Activated CD4-positive, alpha-beta memory T cell treated with anti-CD3 and anti-CD28 coated beads, Interleukin-2, amount 10 ng/mL, durations not matched to agents 7 days and 5 days (primary cell): ENCODE results near the gene COX14. TPM values are rescaled to one million over a fixed set of nuclear protein-coding genes. Genes with fewer than 3 reads are reported as not detected.

ENCODE experiments used
- CTCF ChIA-PET: fragments of 350-600 bp; sonication (Branson Sonifier 250); formaldehyde crosslinking; loops from one replicate; lab custom pipeline; 2021; ENCODE audit warnings: antibody characterized with exemption, inconsistent platforms; lab: Charles Lee
- POLR2A ChIA-PET: fragments of 350-600 bp; sonication (Branson Sonifier 250); formaldehyde crosslinking; loops from one replicate; lab custom pipeline; 2021; ENCODE audit warnings: antibody characterized with exemption; lab: Charles Lee
- DNase-seq: peaks from one replicate; pipeline ENCODE4 v3.0.0-alpha.2; 2020
- H3K27ac Mint-ChIP-seq: one replicate; pipeline ENCODE4 v1.8.0; 2021; ENCODE audit warnings: mild to moderate bottlenecking, mixed read lengths
- H3K27me3 Mint-ChIP-seq: one replicate; pipeline ENCODE4 v1.8.0; 2021; ENCODE audit warnings: mixed read lengths
- H3K36me3 Mint-ChIP-seq: one replicate; pipeline ENCODE4 v1.8.0; 2021; ENCODE audit warnings: low read depth, mixed read lengths
- H3K4me1 Mint-ChIP-seq: one replicate; pipeline ENCODE4 v1.8.0; 2021; ENCODE audit warnings: mixed read lengths
- H3K4me3 Mint-ChIP-seq: one replicate; pipeline ENCODE4 v1.8.0; 2021; ENCODE audit warnings: mild to moderate bottlenecking, mixed read lengths
- H3K9me3 Mint-ChIP-seq: one replicate; pipeline ENCODE4 v1.8.0; 2021; ENCODE audit warnings: mixed read lengths
- total RNA-seq, 2 experiments: library from RNA; stranded (reverse); gene quantifications; one replicate each; pipeline ENCODE4 v1.2.3, GENCODE V29; 2021

COX14 gene
- total RNA-seq, 2 experiments from 2014 or later: 53.5 to 55.3 TPM

DNA sequence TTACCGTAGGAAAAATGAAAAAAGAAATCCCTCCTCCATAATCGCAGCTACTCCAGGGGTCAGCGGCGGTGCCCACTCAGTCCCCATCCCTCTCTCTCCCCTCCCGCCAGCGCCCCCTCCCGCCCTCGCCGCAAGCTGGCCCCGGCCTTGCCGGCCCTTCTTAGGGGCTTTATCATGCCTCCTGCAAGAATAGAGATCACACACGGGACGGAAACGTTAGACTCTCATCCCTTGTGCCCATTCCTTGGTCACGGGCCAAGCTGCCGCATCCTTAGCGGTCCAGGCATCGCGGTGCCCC lies 692 bp upstream of the COX14 start:
- H3K36me3 Mint-ChIP-seq: peaks cover 21% of the 10 kb centered on the region
- peaks cover 39% of the 10 kb centered on the region for H3K4me1 Mint-ChIP-seq
- H3K9me3 Mint-ChIP-seq: no peaks in the 10 kb centered on the region
- POLR2A ChIA-PET: interaction anchor here (0.9 to 5.4 kb wide), 29 partner anchors 8 to 653 kb away, joined by 3 to 60 read pairs (median 6); partner anchors contain the start of genes CERS5, LARP4, LIMA1 and RACGAP1
- CTCF ChIA-PET: interaction anchor here (0.8 to 9.8 kb wide), 59 partner anchors 10 to 497 kb away, joined by 3 to 181 read pairs (median 7); partner anchors contain the start of genes BCDIN3D, CERS5, GPD1 and LARP4
- H3K27ac Mint-ChIP-seq: peak overlapping the region; percentile 96
- H3K4me3 Mint-ChIP-seq: peak overlapping the region; percentile 93
- DNase-seq: no peak
- no peaks in the 10 kb centered on the region for H3K27me3 Mint-ChIP-seq

DNA sequence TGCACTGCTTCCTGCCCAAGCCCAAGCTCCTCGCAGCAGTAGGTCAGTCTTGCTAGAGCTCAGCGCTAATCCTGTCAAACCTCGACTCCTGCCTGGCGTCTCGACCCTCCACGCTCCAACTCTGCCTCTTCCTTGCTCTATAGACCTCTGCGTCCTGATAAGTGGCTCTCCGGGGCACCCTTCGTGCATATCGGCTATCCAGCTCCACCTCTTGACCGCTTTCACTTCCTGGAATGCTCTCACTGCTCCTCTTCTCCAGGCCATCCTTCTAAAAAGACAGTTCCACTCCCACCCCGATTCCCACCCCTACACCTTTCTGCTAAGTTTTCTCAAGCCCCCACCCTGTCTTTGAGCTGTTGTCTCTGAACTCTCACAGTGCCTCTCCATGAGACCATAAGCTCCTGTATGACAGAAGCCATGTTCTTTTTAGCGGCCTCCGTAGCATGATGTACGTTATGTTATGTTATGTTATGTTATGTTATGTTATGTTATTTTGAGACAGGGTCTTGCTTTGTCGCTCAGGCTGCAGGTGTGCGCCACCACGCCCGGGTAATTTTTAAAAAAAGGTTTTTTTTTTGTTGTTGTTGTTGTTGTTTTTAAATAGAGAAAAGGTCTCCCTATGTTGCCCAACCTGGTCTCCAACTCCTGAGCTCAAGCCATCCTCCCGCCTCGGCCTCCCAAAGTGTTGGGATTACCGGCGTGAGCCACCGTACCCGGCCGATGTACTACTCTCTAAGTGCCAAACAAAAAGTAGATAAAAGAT lies 601 bp downstream of the COX14 start:
- no peaks in the 10 kb centered on the region for H3K9me3 Mint-ChIP-seq
- POLR2A ChIA-PET: interaction anchor here (0.6 to 5.4 kb wide), 46 partner anchors 9 to 1105 kb away, joined by 3 to 60 read pairs (median 5); partner anchors contain the start of genes CERS5, DIP2B, LARP4 and LIMA1
- peaks cover 31% of the 10 kb centered on the region for H3K36me3 Mint-ChIP-seq
- H3K4me1 Mint-ChIP-seq: peaks cover 46% of the 10 kb centered on the region
- no peak for DNase-seq
- peak overlapping the region; percentile 96 for H3K27ac Mint-ChIP-seq
- H3K27me3 Mint-ChIP-seq: no peaks in the 10 kb centered on the region
- peak overlapping the region; percentile 93 for H3K4me3 Mint-ChIP-seq
- CTCF ChIA-PET: interaction anchor here (0.6 to 9.8 kb wide), 41 partner anchors 8 to 496 kb away, joined by 3 to 181 read pairs (median 10); partner anchors contain the start of genes CERS5, GPD1, LARP4 and LIMA1

DNA sequence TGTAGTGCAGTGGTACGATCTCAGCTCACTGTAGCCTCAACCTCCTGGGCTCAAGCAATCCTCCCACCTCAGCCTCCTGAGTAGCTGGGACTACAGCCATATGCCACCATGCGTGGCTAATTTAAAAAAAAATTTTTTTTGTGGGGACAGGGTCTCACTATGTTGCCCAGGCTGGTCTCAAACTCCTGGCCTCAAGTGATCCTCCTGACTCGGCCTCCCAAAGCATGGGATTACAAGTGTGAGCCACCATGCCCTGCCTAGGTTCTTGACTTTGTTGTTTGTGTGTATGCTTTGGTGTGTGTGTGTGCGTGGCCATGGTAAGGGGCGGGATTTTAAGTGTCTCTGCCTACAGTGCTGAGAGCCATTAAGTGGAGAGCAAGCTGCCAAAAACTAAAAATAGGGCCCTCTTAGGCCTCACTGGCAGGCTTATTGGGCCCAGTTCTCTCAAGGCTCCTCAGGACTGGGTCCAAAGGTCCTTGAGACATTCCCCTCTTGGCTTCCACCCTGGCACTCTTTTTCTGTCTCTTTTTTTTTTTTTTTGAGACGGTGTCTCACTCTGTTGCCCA lies 5.1 kb downstream of the COX14 start:
- POLR2A ChIA-PET: interaction anchor here (1.1 to 1.5 kb wide), 2 partner anchors 11 to 33 kb away, joined by 3 to 6 read pairs; no protein-coding TSS in a partner anchor
- peaks cover 27% of the 10 kb centered on the region for H3K4me1 Mint-ChIP-seq
- no peaks in the 10 kb centered on the region for H3K9me3 Mint-ChIP-seq
- DNase-seq: no peak
- no peak overlapping the region for H3K4me3 Mint-ChIP-seq
- CTCF ChIA-PET: interaction anchor here (0.9 to 1.9 kb wide), 5 partner anchors 15 to 197 kb away, joined by 3 to 5 read pairs (median 4); no protein-coding TSS in a partner anchor
- H3K27ac Mint-ChIP-seq: no peak overlapping the region
- peaks cover 51% of the 10 kb centered on the region for H3K36me3 Mint-ChIP-seq
- no peaks in the 10 kb centered on the region for H3K27me3 Mint-ChIP-seq

DNA sequence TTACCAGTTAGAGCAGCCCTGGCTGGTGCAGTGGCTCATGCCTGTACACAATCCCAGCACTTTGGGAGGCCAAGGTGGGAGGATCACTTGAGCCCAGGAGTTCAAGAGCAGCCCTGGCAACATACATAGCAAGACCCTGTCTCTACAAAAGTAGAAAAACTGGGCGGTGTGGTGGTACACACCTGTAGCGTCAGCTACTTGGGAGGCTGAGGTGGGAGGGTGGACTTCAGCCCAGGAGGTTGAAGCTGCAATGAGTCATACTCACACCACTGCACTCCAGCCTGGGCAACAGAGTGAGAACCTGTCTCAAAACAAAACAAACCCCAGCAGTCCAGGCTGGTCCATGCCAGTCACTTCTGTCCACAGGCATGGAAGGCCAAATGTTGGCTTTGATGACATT lies 7.4 kb downstream of the COX14 start:
- ChIA-PET POLR2A (interaction anchor here (1.0 to 5.4 kb wide), 3 partner anchors 8 to 18 kb away, joined by 3 to 39 read pairs (median 4); partner anchors contain the start of gene COX14), CTCF (interaction anchor here (1.8 to 4.2 kb wide), 2 partner anchors 8 to 9 kb away, joined by 4 to 27 read pairs; partner anchors contain the start of gene COX14)
- Mint-ChIP-seq H3K27me3 (no peaks in the 10 kb centered on the region), H3K9me3 (no peaks in the 10 kb centered on the region), H3K4me3 (no peak overlapping the region), H3K36me3 (peaks cover 49% of the 10 kb centered on the region), H3K27ac (no peak overlapping the region), H3K4me1 (peaks cover 17% of the 10 kb centered on the region)
- no peak for DNase-seq

DNA sequence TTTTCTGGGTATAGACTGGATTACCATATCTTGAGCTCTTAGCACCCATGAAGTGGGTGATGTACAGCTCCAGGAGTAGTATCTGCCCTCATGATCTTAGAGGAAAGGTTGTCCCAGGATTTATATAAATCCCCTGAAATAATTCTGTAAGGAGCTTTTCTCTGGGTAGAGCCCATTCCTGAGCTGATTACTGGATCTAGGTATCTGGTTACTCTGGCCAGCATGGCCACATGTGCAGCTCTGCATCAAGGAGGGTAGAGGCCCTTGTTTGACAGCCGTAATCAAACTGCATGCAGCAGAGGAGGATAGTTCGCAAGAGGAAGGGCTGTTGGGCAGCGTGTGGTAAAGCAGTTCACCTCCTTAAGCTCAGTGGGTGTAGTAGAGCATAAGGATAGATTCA lies 8.5 kb downstream of the COX14 start:
- no peaks in the 10 kb centered on the region for H3K27me3 Mint-ChIP-seq
- no peaks in the 10 kb centered on the region for H3K9me3 Mint-ChIP-seq
- ChIA-PET CTCF (interaction anchor here (0.5 to 4.2 kb wide), 2 partner anchors 10 to 52 kb away, joined by 3 to 27 read pairs; partner anchors contain the start of gene COX14), POLR2A (interaction anchor here (0.7 to 5.4 kb wide), 3 partner anchors 9 to 28 kb away, joined by 3 to 39 read pairs (median 5); partner anchors contain the start of gene COX14)
- peaks cover 19% of the 10 kb centered on the region for H3K4me1 Mint-ChIP-seq
- peaks cover 48% of the 10 kb centered on the region for H3K36me3 Mint-ChIP-seq
- no peak overlapping the region for H3K27ac Mint-ChIP-seq
- H3K4me3 Mint-ChIP-seq: no peak overlapping the region
- no peak for DNase-seq

DNA sequence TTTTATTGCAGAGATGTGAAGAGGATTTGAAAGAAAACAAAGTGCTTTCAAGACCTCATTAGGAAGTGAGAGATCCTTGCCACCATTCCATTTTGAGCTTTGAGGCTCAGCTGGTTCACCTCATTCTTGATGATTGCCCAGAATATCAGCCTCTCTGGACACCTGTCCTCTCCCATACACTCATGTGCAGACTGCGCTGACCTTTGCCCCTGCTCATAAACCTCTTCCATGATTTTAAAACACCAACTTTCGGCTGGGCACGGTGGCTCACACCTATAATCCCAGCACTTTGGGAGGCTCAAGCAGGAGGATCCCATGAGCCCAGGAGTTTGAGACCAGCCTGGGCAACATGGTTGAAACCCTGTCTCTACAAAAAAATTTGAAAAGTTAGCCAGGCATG lies 8.9 kb downstream of the COX14 start:
- H3K27ac Mint-ChIP-seq: no peak overlapping the region
- H3K4me1 Mint-ChIP-seq: peaks cover 18% of the 10 kb centered on the region
- ChIA-PET CTCF (interaction anchor here (4.2 kb wide), 1 partner anchor 10 kb away, joined by 27 read pairs; the partner anchor contains the start of gene COX14), POLR2A (interaction anchor here (0.7 to 5.4 kb wide), 3 partner anchors 9 to 27 kb away, joined by 3 to 39 read pairs (median 5); partner anchors contain the start of gene COX14)
- DNase-seq: no peak
- no peak overlapping the region for H3K4me3 Mint-ChIP-seq
- H3K36me3 Mint-ChIP-seq: peaks cover 44% of the 10 kb centered on the region
- H3K9me3 Mint-ChIP-seq: no peaks in the 10 kb centered on the region
- no peaks in the 10 kb centered on the region for H3K27me3 Mint-ChIP-seq

DNA sequence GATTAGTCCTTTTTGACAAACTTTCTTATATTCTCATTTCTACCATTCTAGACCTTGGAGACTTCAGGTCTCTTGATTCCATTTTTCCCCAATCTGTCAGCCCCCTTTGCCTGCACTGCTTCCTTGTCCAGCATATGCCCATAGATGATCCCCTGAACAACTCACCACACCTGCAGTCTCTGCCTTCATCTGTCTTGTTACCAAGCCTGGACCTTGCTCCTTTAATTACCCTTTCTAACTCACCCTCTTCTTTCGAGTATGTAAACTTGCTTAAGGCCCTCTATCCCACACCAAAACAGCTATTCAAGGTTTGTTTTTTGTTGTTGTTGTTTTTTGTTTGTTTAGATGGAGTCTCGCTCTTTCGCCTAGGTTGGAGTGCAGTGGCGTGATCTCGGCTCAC lies 9.6 kb downstream of the COX14 start:
- POLR2A ChIA-PET: interaction anchor here (0.6 to 5.4 kb wide), 2 partner anchors 10 to 346 kb away, joined by 3 to 39 read pairs; partner anchors contain the start of gene COX14

DNA sequence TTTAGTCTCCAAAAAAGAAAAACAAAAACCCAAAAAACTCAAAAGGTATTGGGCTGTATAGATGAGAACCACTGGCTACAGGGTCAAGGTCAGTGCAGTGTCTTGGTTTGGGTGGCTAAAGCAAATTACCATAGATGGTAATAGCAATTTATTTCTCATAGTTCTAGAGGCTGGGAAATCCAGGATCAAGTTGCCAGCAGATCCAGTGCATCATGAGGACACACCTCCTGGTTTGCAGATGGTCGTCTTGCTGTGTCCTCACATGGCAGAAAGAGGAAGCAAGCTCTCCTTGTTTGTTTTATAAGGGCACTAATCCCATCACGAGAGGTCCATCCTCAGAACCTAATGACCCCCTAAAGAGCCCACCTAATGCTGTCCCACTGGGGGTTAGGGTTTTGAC lies 11.2 kb downstream of the COX14 start:
- H3K27ac Mint-ChIP-seq: no peak overlapping the region
- DNase-seq: no peak
- POLR2A ChIA-PET: interaction anchor here (5.4 kb wide), 1 partner anchor 12 kb away, joined by 39 read pairs; the partner anchor contains the start of gene COX14
- peaks cover 36% of the 10 kb centered on the region for H3K36me3 Mint-ChIP-seq
- H3K4me1 Mint-ChIP-seq: peaks cover 13% of the 10 kb centered on the region
- H3K4me3 Mint-ChIP-seq: no peak overlapping the region
- no peaks in the 10 kb centered on the region for H3K27me3 Mint-ChIP-seq
- CTCF ChIA-PET: interaction anchor here (1.3 to 4.2 kb wide), 2 partner anchors 11 to 12 kb away, joined by 3 to 27 read pairs; partner anchors contain the start of gene COX14
- no peaks in the 10 kb centered on the region for H3K9me3 Mint-ChIP-seq

More for the DNA sequence above, 9.6 kb downstream of the COX14 start:
- CTCF ChIA-PET: interaction anchor here (4.2 kb wide), 1 partner anchor 11 kb away, joined by 27 read pairs; the partner anchor contains the start of gene COX14
- Mint-ChIP-seq H3K4me3 (no peak overlapping the region), H3K4me1 (peaks cover 13% of the 10 kb centered on the region), H3K27ac (no peak overlapping the region), H3K27me3 (no peaks in the 10 kb centered on the region), H3K36me3 (peaks cover 39% of the 10 kb centered on the region), H3K9me3 (no peaks in the 10 kb centered on the region)
- DNase-seq: no peak

DNA sequence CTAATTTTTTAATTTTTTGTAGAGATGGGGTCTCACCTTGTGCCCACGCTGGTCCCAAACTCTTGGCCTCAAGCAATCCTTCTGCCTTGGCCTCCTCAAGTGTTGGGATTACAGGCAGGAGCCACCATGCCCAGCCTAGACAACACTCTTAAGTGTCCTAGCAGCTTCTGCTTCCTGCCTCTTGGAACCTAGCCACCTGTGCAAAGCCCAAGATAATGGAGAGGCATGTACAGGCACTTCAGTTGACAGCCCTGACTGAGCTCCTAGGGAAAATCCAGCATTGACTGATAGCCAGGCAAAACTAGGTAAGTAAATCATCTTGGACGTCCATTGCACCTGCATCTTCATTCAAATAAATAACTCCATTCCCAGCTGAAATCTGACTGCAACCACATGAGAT lies 15.5 kb downstream of the COX14 start:
- DNase-seq: no peak
- Mint-ChIP-seq H3K27ac (no peak overlapping the region), H3K27me3 (no peaks in the 10 kb centered on the region), H3K9me3 (no peaks in the 10 kb centered on the region), H3K4me1 (peaks cover 14% of the 10 kb centered on the region), H3K4me3 (no peak overlapping the region), H3K36me3 (peaks cover 42% of the 10 kb centered on the region)
- CTCF ChIA-PET: interaction anchor here (0.6 to 5.9 kb wide), 3 partner anchors 16 to 345 kb away, joined by 4 to 36 read pairs (median 4); partner anchors contain the start of gene COX14
- POLR2A ChIA-PET: interaction anchor here (0.7 to 4.0 kb wide), 2 partner anchors 9 to 15 kb away, joined by 3 to 23 read pairs; partner anchors contain the start of gene COX14

DNA sequence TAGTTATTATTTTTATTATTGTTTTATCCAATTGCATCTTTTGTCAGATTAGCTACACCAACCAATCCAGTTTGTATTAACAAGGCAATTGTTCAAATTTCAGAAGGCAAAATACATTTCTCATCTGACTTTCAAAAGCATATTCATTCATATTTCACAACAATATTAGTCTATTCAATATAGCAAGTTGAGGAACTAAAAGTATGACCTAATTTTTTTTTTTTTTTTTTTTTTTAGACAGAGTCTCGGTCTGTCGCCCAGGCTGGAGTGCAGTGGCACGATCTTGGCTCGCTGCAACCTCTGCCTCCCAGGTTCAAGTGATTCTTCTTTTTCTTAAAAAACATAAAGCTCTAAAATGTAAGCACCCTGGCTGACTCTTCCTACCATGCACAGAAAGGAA lies 17.3 kb downstream of the COX14 start:
- H3K36me3 Mint-ChIP-seq: peaks cover 47% of the 10 kb centered on the region
- H3K4me1 Mint-ChIP-seq: peaks cover 17% of the 10 kb centered on the region
- H3K27me3 Mint-ChIP-seq: no peaks in the 10 kb centered on the region
- H3K4me3 Mint-ChIP-seq: no peak overlapping the region
- H3K9me3 Mint-ChIP-seq: no peaks in the 10 kb centered on the region
- CTCF ChIA-PET: interaction anchor here (0.7 to 5.9 kb wide), 5 partner anchors 18 to 189 kb away, joined by 3 to 36 read pairs (median 4); partner anchors contain the start of genes COX14 and SMARCD1
- no peak overlapping the region for H3K27ac Mint-ChIP-seq
- POLR2A ChIA-PET: interaction anchor here (0.9 to 4.0 kb wide), 4 partner anchors 8 to 93 kb away, joined by 4 to 23 read pairs (median 6); partner anchors contain the start of gene COX14
- no peak for DNase-seq

DNA sequence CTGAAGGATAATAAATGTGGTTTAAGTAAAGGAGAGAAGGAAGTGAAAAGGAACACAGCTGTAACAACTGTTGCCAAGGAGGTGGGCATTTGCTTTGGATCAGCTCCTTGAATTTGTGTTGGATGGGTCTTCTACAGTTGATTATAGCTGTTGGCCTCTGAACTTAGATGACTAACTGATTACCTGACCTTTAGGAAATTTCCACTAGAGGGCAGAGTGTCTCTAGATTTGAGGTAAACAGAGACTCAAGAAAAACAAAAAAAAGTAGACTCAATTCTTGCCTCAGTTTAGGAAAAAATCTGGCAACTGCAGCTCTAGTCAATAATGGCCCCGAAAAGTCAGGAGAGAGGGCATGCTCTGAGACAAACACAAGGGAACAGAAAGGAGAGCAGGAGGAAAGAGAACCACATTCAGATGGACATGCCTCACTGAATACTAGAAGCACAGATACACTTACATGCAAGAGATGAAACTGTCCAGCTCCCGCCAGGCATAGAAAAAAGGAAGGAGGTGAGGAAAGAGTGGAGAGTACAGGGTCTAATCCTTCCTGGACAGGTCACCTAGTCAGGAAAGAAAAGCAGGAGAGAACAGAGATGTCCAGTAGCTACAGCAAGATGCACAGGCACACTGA lies 20.6 kb downstream of the COX14 start:
- Mint-ChIP-seq H3K36me3 (peaks cover 60% of the 10 kb centered on the region), H3K27ac (peak overlapping the region; percentile 30), H3K27me3 (no peaks in the 10 kb centered on the region), H3K4me3 (no peak overlapping the region), H3K4me1 (peaks cover 7% of the 10 kb centered on the region), H3K9me3 (no peaks in the 10 kb centered on the region)
- ChIA-PET CTCF (interaction anchor here (0.7 to 5.9 kb wide), 21 partner anchors 9 to 200 kb away, joined by 3 to 36 read pairs (median 3); partner anchors contain the start of genes COX14 and SMARCD1), POLR2A (interaction anchor here (1.1 to 2.3 kb wide), 3 partner anchors 14 to 90 kb away, joined by 3 to 9 read pairs (median 4); partner anchors contain the start of gene COX14)
- no peak for DNase-seq
